Measurements from ENCODE around the gene SSTR5.

The SSTR5 gene

GRCh38 chr16:1047123-1047522 lies 25.4 kb upstream of the SSTR5 start:
- Mint-ChIP-seq H3K27me3 (peaks cover 28% of the 10 kb centered on the region), H3K36me3 (no peaks in the 10 kb centered on the region), H3K9me3 (peaks cover 3% of the 10 kb centered on the region)

DNA sequence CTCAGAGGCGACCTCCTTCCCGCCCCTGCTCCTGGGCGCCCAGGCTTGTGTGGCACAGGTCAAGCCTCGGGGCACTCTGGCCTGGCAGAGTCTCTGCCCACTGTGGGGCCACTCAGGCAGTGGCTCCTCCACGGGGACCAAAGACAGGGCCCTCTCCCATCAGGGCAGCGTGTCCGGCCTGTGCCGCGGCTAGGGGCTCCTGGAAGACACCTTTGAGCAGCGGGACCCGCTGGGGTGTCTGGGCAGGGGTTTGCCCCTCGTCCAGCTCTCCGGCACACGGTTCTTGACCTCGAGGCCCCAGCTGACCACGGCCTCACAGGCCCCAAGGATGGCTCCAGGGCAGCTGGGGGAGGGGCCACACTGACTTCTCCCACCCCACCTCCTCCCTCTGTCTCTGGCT lies 24.7 kb upstream of the SSTR5 start:
- ATAC-seq, result no peak
- Mint-ChIP-seq H3K4me1 (no peaks in the 10 kb centered on the region), H3K9me3 (no peaks in the 10 kb centered on the region), H3K36me3 (no peaks in the 10 kb centered on the region), H3K4me3 (no peak overlapping the region), H3K27ac (no peak overlapping the region), H3K27me3 (peaks cover 28% of the 10 kb centered on the region)

More at GRCh38 chr16:1047123-1047522, 25.4 kb upstream of the SSTR5 start:
- no peak overlapping the region for H3K4me3 Mint-ChIP-seq
- ATAC-seq, result no peak
- H3K4me1 Mint-ChIP-seq, result no peaks in the 10 kb centered on the region
- H3K27ac Mint-ChIP-seq, result no peak overlapping the region

DNA sequence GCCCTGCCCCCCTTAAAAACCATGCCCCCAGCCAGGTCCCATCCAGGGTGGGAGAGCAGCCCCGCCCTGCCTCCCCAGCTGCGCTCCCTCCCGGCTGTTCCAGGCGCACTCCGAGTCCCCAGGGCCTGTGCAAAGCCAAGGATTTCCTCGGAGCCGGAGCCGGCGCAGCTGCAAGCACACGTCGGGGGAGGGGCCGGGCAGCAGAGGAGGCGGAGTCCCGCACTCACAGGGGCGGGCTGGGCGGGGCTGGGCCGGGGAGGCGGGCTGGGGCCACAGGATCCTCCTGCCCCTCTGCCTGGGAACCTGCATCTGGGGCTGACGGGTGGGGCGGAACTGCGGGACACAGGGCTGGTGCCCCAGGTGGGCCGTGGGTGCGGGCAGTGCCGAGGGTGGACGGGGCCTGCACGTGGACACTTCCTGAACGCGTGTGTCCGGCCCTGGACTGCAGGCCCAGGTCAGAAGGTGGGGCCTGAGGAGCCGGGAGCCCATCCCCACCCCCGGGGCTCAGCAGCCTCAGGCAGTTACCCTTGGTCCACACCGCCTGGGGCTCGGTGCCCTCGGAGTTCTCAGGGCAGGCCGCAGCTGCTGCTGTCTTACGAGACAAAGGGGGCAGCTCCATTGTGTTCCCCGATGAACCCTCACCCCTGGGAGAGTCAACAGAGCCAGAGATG lies 24.0 kb upstream of the SSTR5 start:
- Mint-ChIP-seq H3K9me3 (no peaks in the 10 kb centered on the region), H3K4me3 (no peak overlapping the region), H3K27ac (no peak overlapping the region), H3K4me1 (no peaks in the 10 kb centered on the region), H3K36me3 (no peaks in the 10 kb centered on the region), H3K27me3 (peaks cover 29% of the 10 kb centered on the region)
- ATAC-seq, result no peak

DNA sequence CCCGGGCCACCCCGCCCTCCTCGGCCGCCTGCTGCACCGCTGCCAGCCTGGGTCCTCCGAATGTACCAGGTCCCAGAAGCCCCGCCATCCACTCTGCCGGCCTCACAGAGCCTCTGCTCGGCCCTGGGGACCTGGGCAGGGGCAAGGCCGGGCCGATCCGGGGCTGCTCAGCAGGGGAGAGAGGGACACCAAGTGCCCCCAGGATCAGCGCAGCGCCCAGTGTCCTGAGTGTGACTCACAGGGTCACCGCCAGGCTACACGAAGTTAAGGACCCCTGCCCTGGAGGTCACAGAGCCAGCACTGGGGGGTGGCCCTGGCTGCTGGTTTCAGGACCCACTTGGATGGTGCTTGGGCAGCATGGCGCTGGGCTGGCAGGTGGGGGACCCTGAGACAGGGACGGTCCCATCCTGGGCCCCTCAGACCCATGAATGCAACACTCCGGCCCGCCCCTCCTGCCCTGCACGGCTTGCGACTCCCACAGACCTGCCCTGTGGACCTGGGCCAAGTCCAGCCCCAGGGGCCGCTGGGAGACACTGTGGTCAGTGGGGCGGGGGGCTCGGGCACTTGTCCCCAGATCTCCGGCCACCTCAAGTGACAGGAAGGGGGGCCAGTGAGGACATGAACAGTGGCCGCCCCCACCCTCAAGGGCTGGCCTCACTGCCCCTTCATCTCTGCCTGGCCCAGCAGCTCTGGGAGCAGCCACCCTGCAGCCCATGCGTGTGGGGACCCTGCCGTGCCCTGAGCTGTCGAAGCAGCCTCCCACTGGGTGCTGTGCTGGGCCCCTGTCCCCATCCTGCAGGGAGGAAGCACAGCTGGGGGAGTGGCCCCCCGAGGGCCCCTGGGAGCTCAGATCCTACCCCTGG lies 23.2 kb upstream of the SSTR5 start:
- Mint-ChIP-seq H3K4me1 (no peaks in the 10 kb centered on the region), H3K27ac (no peak overlapping the region), H3K27me3 (peaks cover 31% of the 10 kb centered on the region), H3K36me3 (no peaks in the 10 kb centered on the region), H3K9me3 (no peaks in the 10 kb centered on the region), H3K4me3 (no peak overlapping the region)
- ATAC-seq, result no peak

DNA sequence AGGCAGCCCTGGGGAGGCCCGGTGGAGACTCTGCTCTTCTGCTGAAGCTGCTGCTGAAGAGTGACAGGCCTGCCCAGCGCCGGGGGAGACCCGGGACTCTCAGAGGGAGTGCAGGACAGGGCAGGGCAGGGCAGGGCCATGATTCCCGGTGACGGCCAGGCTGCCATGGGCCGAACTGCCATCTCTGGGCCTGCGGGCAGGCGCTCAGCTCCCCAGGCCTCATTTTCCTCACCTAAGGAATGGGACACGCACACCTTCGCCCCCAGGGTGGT lies 22.6 kb upstream of the SSTR5 start:
- H3K4me1 Mint-ChIP-seq, result no peaks in the 10 kb centered on the region
- no peak overlapping the region for H3K27ac Mint-ChIP-seq
- H3K27me3 Mint-ChIP-seq, result peaks cover 37% of the 10 kb centered on the region
- no peak overlapping the region for H3K4me3 Mint-ChIP-seq
- no peak for ATAC-seq
- H3K36me3 Mint-ChIP-seq, result no peaks in the 10 kb centered on the region
- H3K9me3 Mint-ChIP-seq, result no peaks in the 10 kb centered on the region

- no peaks in the 10 kb centered on the region for H3K9me3 Mint-ChIP-seq
- H3K36me3 Mint-ChIP-seq, result no peaks in the 10 kb centered on the region
Observed at GRCh38 chr16:1050516-1050915, 22.0 kb upstream of the SSTR5 start.

GRCh38 chr16:1050921-1051320 lies 21.6 kb upstream of the SSTR5 start:
- Mint-ChIP-seq H3K9me3 (no peaks in the 10 kb centered on the region), H3K27me3 (peaks cover 47% of the 10 kb centered on the region), H3K27ac (no peak overlapping the region), H3K36me3 (no peaks in the 10 kb centered on the region), H3K4me3 (no peak overlapping the region), H3K4me1 (no peaks in the 10 kb centered on the region)
- no peak for ATAC-seq

More at GRCh38 chr16:1050516-1050915, 22.0 kb upstream of the SSTR5 start:
- peaks cover 43% of the 10 kb centered on the region for H3K27me3 Mint-ChIP-seq
- no peak for ATAC-seq
- no peak overlapping the region for H3K27ac Mint-ChIP-seq
- no peak overlapping the region for H3K4me3 Mint-ChIP-seq
- no peaks in the 10 kb centered on the region for H3K4me1 Mint-ChIP-seq

GRCh38 chr16:1051446-1051845 lies 21.1 kb upstream of the SSTR5 start:
- Mint-ChIP-seq H3K9me3 (no peaks in the 10 kb centered on the region), H3K4me1 (no peaks in the 10 kb centered on the region), H3K27ac (no peak overlapping the region), H3K36me3 (no peaks in the 10 kb centered on the region), H3K4me3 (no peak overlapping the region), H3K27me3 (peaks cover 52% of the 10 kb centered on the region)
- ATAC-seq, result no peak

- Mint-ChIP-seq H3K27ac (no peak overlapping the region), H3K36me3 (no peaks in the 10 kb centered on the region), H3K4me1 (no peaks in the 10 kb centered on the region), H3K4me3 (no peak overlapping the region), H3K27me3 (peaks cover 54% of the 10 kb centered on the region), H3K9me3 (no peaks in the 10 kb centered on the region)
- ATAC-seq, result no peak
Observed at GRCh38 chr16:1052721-1053120, 19.8 kb upstream of the SSTR5 start.

- no peaks in the 10 kb centered on the region for H3K36me3 Mint-ChIP-seq
- no peaks in the 10 kb centered on the region for H3K4me1 Mint-ChIP-seq
- no peak overlapping the region for H3K27ac Mint-ChIP-seq
- H3K4me3 Mint-ChIP-seq, result no peak overlapping the region
- no peak for ATAC-seq
- H3K9me3 Mint-ChIP-seq, result no peaks in the 10 kb centered on the region
- peaks cover 54% of the 10 kb centered on the region for H3K27me3 Mint-ChIP-seq
Observed at GRCh38 chr16:1053121-1053521, 19.4 kb upstream of the SSTR5 start.

DNA sequence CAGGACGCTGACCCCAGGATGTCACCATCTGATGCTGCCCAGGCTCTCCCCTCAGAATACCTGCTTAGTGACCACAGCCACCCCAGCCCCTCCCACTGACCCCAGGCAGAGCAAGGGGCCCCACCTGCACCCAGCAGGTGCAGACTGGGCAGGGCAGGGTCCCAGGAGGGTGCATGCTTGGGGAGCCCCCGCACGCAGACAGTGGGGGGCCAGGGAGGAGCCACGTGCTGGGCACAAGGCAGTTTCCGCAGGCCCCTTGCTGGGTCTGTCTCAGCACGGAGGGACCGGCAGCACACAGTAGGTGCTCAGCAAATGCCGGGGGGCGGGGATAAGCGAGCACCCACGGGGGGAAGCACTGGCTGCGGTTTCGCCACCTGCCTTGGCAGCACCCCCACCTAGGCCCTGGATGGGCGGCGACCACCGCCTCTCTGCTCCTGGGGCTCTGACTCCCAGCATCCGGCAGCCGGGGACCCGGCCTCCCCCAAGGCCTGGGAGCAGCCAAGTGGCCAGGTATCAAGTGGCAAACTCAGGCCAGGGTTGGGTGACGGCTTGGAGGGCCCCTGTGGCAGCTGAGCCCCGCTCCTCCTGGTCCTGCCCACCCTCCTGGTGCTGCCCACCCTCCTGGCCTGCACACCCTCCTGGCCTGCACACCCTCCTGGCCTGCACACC lies 18.7 kb upstream of the SSTR5 start:
- Mint-ChIP-seq H3K4me3 (no peak overlapping the region), H3K36me3 (no peaks in the 10 kb centered on the region), H3K27ac (no peak overlapping the region), H3K4me1 (no peaks in the 10 kb centered on the region), H3K9me3 (no peaks in the 10 kb centered on the region), H3K27me3 (peaks cover 54% of the 10 kb centered on the region)
- no peak for ATAC-seq

GRCh38 chr16:1054660-1055556 lies 17.6 kb upstream of the SSTR5 start:
- ATAC-seq, result no peak
- H3K9me3 Mint-ChIP-seq, result peaks cover 3% of the 10 kb centered on the region
- peaks cover 52% of the 10 kb centered on the region for H3K27me3 Mint-ChIP-seq
- H3K4me1 Mint-ChIP-seq, result no peaks in the 10 kb centered on the region
- no peak overlapping the region for H3K4me3 Mint-ChIP-seq
- no peak overlapping the region for H3K27ac Mint-ChIP-seq
- H3K36me3 Mint-ChIP-seq, result no peaks in the 10 kb centered on the region

DNA sequence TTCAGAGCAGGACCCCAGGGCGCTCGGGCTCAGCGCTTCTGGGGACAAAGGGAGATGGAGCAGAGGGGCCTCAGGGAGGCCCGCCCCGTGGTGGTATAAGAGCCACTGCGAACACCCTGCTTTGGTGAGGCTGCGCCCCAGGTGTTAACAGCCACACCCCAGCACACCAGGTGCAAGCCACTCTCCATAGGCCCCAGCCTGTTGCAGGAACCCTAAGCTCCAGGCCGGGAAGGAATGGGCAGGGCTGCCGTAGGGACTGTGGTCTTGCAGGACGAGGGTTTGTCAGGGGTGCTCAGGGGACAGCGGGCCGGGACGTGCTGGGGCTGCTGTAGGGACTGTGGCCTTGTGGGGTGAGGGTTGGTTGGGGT lies 17.0 kb upstream of the SSTR5 start:
- peaks cover 3% of the 10 kb centered on the region for H3K9me3 Mint-ChIP-seq
- ATAC-seq, result no peak
- no peaks in the 10 kb centered on the region for H3K4me1 Mint-ChIP-seq
- H3K4me3 Mint-ChIP-seq, result no peak overlapping the region
- no peak overlapping the region for H3K27ac Mint-ChIP-seq
- H3K36me3 Mint-ChIP-seq, result no peaks in the 10 kb centered on the region
- peaks cover 46% of the 10 kb centered on the region for H3K27me3 Mint-ChIP-seq

DNA sequence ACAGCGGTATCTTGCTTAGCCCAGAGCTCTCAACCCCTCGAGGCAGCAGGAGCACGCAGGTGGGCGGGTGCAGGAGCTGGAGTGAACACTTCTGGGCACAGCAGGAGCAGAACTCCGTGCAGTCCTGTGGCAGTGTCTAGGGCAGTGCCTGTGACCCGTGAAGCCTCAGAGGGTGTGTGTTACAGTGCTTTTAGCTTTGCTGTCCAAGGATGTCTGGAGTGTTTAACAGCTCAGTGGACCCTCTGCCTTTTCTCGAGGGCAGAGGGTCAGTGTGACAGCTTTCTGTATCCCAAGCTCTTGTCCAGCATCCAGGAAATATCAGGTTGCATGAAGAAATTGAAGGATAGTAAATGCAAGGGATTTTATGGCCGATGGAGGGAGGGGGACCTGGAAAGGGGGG lies 16.4 kb upstream of the SSTR5 start:
- H3K27ac Mint-ChIP-seq, result no peak overlapping the region
- H3K27me3 Mint-ChIP-seq, result peaks cover 44% of the 10 kb centered on the region
- H3K36me3 Mint-ChIP-seq, result no peaks in the 10 kb centered on the region
- peaks cover 3% of the 10 kb centered on the region for H3K9me3 Mint-ChIP-seq
- no peaks in the 10 kb centered on the region for H3K4me1 Mint-ChIP-seq
- no peak overlapping the region for H3K4me3 Mint-ChIP-seq
- ATAC-seq, result no peak

Measured in stimulated activated memory B cell treated with anti-CD40 and anti-IgM and Interleukin-4, amounts not matched to agents 10 μg/mL and 1 μg/mL and 100 μg/mL, for 72 hours (primary cell).